Measurements from ENCODE around the gene ARHGAP42.

The ARHGAP42 gene

DNA sequence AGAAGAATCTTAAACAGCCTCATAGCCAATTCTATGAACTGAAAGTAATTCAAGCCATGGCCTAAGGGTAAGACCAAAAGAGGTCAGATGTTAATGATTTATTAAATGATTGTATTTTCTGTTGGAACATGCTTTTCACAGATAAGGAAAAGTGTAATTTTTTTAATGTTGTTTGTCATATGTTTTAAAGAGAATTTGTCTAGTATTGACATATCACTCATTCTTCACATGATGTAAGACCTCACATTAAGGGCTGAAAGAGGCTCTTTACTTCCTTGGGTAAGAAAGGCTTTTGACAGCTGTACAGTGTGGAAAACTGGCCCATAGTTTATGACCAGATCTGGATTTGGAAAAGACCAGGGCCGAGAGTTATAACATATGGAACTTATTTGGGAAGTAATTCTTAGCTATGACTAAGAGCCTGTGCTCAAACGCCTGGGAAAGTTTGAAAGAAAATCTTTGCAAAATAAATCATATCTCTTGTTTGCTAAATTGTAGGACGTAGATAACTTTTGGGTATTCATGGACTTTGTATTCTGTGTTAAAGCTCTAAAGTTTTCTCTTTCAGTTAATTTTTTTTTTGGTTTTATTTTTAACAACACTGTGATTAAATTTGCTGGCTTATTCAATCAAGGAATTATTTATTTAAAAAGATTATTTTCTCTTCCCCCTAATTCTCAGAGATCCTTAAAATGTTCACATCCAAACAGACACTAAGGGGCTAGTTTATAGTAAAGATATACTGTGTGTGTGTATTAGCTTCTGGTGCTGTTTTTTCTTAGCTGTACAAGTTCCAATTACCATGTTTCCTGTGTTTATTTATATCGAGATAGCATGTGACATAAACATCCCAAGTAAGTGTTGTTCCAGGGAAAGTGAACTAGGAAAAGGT, 162.2 kb downstream of the ARHGAP42 start:
- no peak overlapping the region for H3K27ac ChIP-seq (ENCODE audit: low read depth, low read length, poor library complexity, severe bottlenecking)

DNA sequence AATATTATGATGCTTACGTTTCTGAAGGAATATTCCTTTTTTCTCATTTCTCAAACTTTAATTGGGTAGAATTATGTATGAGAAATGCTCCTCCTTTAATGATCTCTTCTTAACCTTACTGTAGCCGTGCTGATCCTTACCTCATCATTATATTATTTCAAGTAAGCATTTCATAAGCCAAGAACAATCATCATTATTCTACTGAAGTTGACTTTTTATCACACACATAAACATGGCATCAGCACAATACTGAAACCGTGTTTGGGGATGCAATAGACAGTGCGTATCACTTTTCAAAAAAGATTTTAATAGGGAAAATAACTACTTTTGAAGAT, 162.8 kb downstream of the ARHGAP42 start:
- H3K9me2 ChIP-seq (ENCODE audit: low read depth, low read length) = no peaks in the 10 kb centered on the region
- H3K4me2 ChIP-seq (ENCODE audit: low read length) = no peak overlapping the region
- H3K79me2 ChIP-seq (ENCODE audit: insufficient read depth, low read length) = no peaks in the 10 kb centered on the region
- no peaks in the 10 kb centered on the region for H3F3A ChIP-seq (ENCODE audit: insufficient read depth, low read length)
- TF ChIP-seq, protein P1, sequence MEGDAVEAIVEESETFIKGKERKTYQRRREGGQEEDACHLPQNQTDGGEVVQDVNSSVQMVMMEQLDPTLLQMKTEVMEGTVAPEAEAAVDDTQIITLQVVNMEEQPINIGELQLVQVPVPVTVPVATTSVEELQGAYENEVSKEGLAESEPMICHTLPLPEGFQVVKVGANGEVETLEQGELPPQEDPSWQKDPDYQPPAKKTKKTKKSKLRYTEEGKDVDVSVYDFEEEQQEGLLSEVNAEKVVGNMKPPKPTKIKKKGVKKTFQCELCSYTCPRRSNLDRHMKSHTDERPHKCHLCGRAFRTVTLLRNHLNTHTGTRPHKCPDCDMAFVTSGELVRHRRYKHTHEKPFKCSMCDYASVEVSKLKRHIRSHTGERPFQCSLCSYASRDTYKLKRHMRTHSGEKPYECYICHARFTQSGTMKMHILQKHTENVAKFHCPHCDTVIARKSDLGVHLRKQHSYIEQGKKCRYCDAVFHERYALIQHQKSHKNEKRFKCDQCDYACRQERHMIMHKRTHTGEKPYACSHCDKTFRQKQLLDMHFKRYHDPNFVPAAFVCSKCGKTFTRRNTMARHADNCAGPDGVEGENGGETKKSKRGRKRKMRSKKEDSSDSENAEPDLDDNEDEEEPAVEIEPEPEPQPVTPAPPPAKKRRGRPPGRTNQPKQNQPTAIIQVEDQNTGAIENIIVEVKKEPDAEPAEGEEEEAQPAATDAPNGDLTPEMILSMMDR (IDR thresholded peaks at IDR 0.05; ENCODE audit: low read length) = no peak
- TF ChIP-seq EZH2 (IDR thresholded peaks at IDR 0.05; ENCODE audit: borderline replicate concordance, low read length) = no peak
- H3K4me1 ChIP-seq (ENCODE audit: insufficient read depth, low read length, severe bottlenecking) = no peaks in the 10 kb centered on the region
- H3K36me3 ChIP-seq (ENCODE audit: insufficient read depth, low read length) = no peaks in the 10 kb centered on the region
- H3K27ac ChIP-seq (ENCODE audit: low read depth, low read length, poor library complexity, severe bottlenecking) = no peak overlapping the region
- no peak overlapping the region for H3K9ac ChIP-seq (ENCODE audit: low read length)
- no peaks in the 10 kb centered on the region for H3K27me3 ChIP-seq (ENCODE audit: insufficient read depth, low read length)
- H3K9me3 ChIP-seq (ENCODE audit: low read length) = no peaks in the 10 kb centered on the region
- H3K4me3 ChIP-seq (ENCODE audit: low read depth, low read length, poor library complexity, severe bottlenecking) = no peak overlapping the region
- no peak overlapping the region for H2AFZ ChIP-seq (ENCODE audit: low read length)
- no peaks in the 10 kb centered on the region for H4K20me1 ChIP-seq (ENCODE audit: insufficient read depth, low read length)

More for the DNA sequence above, 162.2 kb downstream of the ARHGAP42 start:
- no peaks in the 10 kb centered on the region for H4K20me1 ChIP-seq (ENCODE audit: insufficient read depth, low read length)
- no peaks in the 10 kb centered on the region for H3K9me3 ChIP-seq (ENCODE audit: low read length)
- no peak overlapping the region for H3K4me3 ChIP-seq (ENCODE audit: low read depth, low read length, poor library complexity, severe bottlenecking)
- H3K4me2 ChIP-seq (ENCODE audit: low read length) = no peak overlapping the region
- TF ChIP-seq, protein P1 (IDR thresholded peaks at IDR 0.05; ENCODE audit: low read length) = no peak
- TF ChIP-seq EZH2 (IDR thresholded peaks at IDR 0.05; ENCODE audit: borderline replicate concordance, low read length) = no peak
- no peaks in the 10 kb centered on the region for H3K9me2 ChIP-seq (ENCODE audit: low read depth, low read length)
- H3K36me3 ChIP-seq (ENCODE audit: insufficient read depth, low read length) = no peaks in the 10 kb centered on the region
- H2AFZ ChIP-seq (ENCODE audit: low read length) = no peak overlapping the region
- H3F3A ChIP-seq (ENCODE audit: insufficient read depth, low read length) = no peaks in the 10 kb centered on the region
- H3K79me2 ChIP-seq (ENCODE audit: insufficient read depth, low read length) = no peaks in the 10 kb centered on the region
- H3K27me3 ChIP-seq (ENCODE audit: insufficient read depth, low read length) = no peaks in the 10 kb centered on the region
- no peaks in the 10 kb centered on the region for H3K4me1 ChIP-seq (ENCODE audit: insufficient read depth, low read length, severe bottlenecking)
- H3K9ac ChIP-seq (ENCODE audit: low read length) = no peak overlapping the region

DNA sequence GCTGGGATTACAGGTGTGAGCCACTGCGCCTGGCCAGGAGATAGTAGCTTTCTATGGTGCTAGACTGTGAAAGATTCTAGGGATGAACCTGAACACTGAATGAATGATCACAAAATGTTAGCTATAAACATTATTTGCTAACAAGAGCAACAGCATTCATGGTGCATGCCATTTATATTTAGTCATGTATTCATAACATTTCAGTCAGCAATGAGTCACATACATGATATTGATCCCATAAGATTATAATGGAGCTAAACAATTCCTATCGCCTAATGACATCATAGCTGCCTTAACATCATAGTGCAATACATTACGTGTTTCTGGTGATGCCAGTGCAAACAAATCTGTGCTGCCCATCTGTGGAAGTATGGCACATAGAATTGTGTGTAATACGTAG, 164.1 kb downstream of the ARHGAP42 start:
- Histone ChIP-seq H3K36me3 (ENCODE audit: insufficient read depth, low read length) (no peaks in the 10 kb centered on the region), H3K4me1 (ENCODE audit: insufficient read depth, low read length, severe bottlenecking) (no peaks in the 10 kb centered on the region), H3K4me3 (ENCODE audit: low read depth, low read length, poor library complexity, severe bottlenecking) (no peak overlapping the region), H3F3A (ENCODE audit: insufficient read depth, low read length) (no peaks in the 10 kb centered on the region), H3K4me2 (ENCODE audit: low read length) (no peak overlapping the region), H4K20me1 (ENCODE audit: insufficient read depth, low read length) (no peaks in the 10 kb centered on the region), H3K79me2 (ENCODE audit: insufficient read depth, low read length) (no peaks in the 10 kb centered on the region), H3K27ac (ENCODE audit: low read depth, low read length, poor library complexity, severe bottlenecking) (no peak overlapping the region), H2AFZ (ENCODE audit: low read length) (no peak overlapping the region), H3K27me3 (ENCODE audit: insufficient read depth, low read length) (no peaks in the 10 kb centered on the region), H3K9me2 (ENCODE audit: low read depth, low read length) (no peaks in the 10 kb centered on the region), H3K9me3 (ENCODE audit: low read length) (no peaks in the 10 kb centered on the region), H3K9ac (ENCODE audit: low read length) (no peak overlapping the region)
- TF ChIP-seq, protein P1 (IDR thresholded peaks at IDR 0.05; ENCODE audit: low read length) = no peak
- TF ChIP-seq EZH2 (IDR thresholded peaks at IDR 0.05; ENCODE audit: borderline replicate concordance, low read length) = no peak

All from OCI-LY1 (cell line).